ENCODE measurements around the gene CCR4. TPM values are rescaled to one million over a fixed set of nuclear protein-coding genes. Genes with fewer than 3 reads are reported as not detected.
A peak's percentile ranks its signal among the peaks of the same experiment; 100 is the strongest.
"Not testable (repeated sequence)": the region's sequence is repeated elsewhere in the genome, so short reads cannot be mapped to it uniquely, and the experiment has no call there.

CCR4 gene
- polyA plus RNA-seq, 1 donor from 2014 or later, result not detected

DNA sequence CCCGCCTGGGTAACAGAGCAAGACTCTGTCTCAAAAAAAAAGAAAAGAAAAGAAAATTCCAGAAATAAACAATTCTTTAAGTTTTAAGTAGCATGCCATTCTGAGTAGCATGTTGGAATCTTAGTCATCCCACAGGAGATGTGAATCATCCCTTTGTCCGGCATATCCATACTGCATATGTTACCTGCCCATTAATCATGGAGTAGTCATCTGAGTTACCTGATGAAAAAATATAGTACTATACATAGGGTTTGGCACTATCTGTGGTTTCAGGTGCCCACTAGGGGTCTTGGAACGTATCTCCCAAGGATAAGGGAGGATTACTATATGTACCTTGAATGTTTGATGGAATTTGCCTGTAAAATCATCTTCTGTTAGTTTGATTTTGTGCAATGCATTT lies 6.3 kb upstream of the CCR4 start:
- H3K27me3 Mint-ChIP-seq, result no peaks in the 10 kb centered on the region
- peaks cover 2% of the 10 kb centered on the region for H3K36me3 Mint-ChIP-seq
- no peak overlapping the region for H3K27ac Mint-ChIP-seq
- no peak overlapping the region for H3K4me3 Mint-ChIP-seq
- H3K9me3 Mint-ChIP-seq, result no peaks in the 10 kb centered on the region
- H3K4me1 Mint-ChIP-seq, result peaks cover 0 to 3% (median 3%) of the 10 kb centered on the region in 3 donors

DNA sequence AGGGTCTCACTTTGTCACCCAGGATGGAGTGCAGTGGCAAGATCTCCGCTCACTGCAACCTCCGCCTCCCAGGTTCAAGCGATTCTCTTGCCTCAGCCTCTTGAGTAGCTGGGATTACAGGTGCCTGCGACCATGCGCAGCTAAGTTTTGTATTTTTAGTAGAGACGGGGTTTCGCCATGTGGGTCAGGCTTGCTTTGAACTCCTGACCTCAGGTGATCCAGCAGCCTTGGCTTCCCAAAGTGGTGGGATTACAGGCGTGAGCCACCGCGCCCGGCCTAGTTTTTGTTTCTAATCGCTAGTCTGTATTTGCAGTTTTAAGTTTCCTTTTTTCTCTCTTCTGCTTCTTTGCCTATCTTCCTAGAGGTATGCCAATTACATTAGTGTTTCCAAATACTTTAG lies 5.8 kb upstream of the CCR4 start:
- H3K9me3 Mint-ChIP-seq, H3K4me3 Mint-ChIP-seq, H3K27me3 Mint-ChIP-seq, H3K36me3 Mint-ChIP-seq, H3K4me1 Mint-ChIP-seq: not testable (repeated sequence)
- peak overlapping the region in 2 of 3 donors; percentile 46 to 47 for H3K27ac Mint-ChIP-seq

DNA sequence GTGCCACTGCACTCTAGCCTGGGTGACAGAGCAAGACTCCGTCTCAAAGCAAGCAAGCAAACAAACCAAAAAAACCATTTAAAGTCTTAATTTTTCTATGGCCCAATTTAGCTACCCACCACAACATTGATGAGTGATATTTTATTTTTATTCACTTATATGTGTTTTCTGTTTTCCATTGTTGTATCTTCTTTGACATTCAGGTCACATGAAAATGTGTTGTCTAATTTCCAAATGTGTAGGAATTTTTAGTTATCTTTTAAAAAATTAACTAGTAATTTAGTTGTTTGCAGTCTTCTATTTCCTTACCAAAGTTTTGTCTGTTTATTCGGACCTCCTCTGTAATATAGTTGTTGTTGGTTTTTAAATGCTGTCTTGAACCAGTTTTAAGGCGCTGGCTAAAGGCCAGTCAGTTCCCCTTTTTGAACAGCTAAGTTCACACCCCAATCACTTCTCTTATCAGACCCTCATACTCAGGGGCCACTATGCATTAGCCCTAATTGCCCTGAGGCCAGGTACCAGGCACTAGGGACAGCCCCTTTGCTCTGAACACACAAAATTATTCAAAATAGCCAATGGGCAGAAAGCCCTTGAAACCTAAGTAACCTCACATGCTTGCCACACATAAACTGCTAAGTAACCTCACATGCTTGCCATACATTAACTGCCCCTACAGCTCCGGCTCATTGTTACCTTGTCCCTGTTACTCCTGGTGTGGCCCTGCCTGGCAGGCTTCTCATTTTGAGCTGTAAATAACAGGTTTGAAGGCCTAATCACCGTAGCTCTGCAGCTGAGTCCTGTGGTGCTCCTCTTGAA lies 4.3 kb upstream of the CCR4 start:
- Mint-ChIP-seq H3K4me3 (no peak overlapping the region), H3K27ac (peak overlapping the region in 1 of 3 donors; percentile 16), H3K9me3 (no peaks in the 10 kb centered on the region), H3K36me3 (peaks cover 2% of the 10 kb centered on the region), H3K4me1 (peaks cover 0 to 10% (median 9%) of the 10 kb centered on the region in 3 donors), H3K27me3 (no peaks in the 10 kb centered on the region)

DNA sequence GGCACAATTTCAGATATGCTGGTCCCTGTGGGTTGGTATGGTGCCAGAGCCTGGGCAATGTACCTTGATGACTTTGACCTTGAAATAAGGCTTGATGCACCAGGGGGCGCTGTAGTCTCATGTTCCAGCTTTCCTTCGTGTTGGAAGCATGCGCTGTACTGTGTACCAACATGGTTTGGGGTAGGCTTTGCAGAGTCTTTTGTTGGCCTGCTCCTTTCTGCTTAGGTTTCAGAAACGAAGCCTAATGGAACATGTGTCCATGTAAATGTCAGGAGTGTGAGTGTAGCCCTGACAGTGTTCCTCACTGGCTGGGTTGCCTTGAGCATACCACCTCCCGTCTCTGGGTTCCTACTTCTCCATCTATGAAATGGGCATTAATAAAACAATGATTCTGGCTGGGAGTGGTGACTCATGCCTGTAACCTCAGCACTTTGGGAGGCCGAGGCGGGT lies 3.6 kb upstream of the CCR4 start:
- Mint-ChIP-seq H3K36me3 (peaks cover 2% of the 10 kb centered on the region), H3K4me3 (no peak overlapping the region), H3K27me3 (no peaks in the 10 kb centered on the region), H3K9me3 (no peaks in the 10 kb centered on the region), H3K4me1 (peaks cover 0 to 10% (median 9%) of the 10 kb centered on the region in 3 donors), H3K27ac (no peak overlapping the region)

DNA sequence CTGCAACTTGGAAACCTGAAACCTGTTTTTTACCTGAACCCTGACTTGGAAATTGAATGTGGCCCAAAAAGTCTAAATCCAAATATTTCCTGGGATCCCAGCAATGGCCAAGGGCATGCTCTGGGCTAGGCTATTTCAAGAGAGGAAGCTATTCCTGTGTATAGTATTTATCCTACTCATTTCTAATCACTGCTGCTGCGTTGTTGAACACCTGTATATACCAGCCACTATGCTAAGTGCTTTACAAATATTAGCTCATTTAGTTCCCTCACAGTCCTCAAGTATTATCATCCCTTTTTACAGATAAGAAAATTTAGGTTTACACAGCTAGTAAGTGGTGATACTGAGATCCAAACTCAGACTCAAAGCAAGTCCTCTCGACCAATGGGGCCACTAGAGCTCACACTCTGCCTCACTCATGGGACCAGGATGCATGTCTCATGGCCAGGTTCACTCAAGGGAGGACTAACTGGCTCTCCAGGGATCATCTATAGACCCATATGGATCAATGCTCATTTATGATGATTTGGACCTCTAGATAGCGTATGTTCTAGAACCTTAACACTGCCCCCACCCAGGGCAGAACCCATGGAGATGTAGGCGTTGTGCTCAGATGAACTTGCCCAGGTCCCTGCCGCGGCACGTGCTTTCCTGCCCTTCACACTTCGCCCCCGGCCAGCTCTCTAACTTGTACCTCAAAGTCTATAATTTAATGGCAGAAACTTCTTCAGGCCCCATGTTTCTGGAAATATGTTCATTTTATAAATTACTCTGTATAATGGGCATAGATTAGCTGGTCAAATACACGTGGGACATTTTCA lies 2.6 kb upstream of the CCR4 start:
- Mint-ChIP-seq H3K4me3 (no peak overlapping the region), H3K4me1 (peaks cover 0 to 10% (median 9%) of the 10 kb centered on the region in 3 donors), H3K36me3 (peaks cover 2% of the 10 kb centered on the region), H3K27me3 (no peaks in the 10 kb centered on the region), H3K9me3 (no peaks in the 10 kb centered on the region), H3K27ac (peak overlapping the region in 1 of 3 donors; percentile 48)

DNA sequence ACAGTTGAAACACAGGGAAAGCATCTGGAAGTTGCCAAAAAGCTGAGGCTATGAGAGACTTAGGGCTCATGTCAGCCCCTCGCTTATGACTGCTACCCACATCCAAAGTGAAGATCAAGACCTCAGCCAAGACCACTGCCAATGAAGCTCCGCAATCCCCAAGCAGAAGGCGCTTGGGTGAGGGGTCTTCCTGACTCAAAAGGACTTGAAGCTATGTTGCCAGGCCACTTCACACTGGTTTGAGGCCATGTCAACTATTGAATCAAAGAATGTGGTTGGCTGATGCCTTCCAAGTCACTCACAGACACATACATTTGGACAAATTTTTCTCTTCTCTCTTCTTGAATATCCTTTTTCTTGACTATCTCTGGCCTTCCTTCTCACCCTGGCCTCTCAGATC lies 928 bp upstream of the CCR4 start:
- Mint-ChIP-seq H3K27me3 (no peaks in the 10 kb centered on the region), H3K9me3 (no peaks in the 10 kb centered on the region), H3K4me1 (peaks cover 0 to 10% (median 9%) of the 10 kb centered on the region in 3 donors), H3K36me3 (peaks cover 2% of the 10 kb centered on the region), H3K27ac (peak overlapping the region in 1 of 3 donors; percentile 64), H3K4me3 (no peak overlapping the region)

DNA sequence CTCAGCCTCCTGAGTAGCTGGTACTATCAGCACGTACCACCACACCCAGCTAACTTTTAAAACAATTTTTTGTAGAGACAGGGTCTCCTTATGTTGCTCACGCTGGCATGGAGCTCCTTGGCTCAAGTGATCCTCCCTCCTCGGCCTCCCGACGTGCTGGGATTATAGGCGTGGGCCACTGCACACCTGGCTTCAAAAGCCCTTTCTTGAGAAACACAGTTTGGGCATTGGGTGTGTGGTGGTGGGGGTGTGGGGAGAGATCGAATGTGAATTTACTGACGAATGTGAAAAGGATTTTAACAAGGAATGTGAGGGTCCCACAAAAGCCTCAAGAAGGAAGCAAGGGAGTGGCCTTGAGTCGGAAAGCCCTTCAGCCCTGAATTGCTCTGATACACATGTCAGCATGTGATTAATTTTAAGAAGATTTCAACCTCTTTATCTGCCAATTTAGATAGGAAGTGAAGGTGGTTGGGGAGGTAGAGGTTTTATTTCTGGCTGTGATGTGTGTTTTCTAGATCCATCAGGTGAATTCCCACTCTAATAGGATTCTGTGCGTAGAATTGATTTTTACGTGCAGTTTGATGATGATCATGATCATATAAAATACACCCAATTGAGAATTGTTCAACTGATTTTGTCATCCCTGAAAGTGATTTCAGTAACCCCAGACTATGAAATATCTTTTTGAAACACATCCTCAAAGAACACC lies 1.1 kb downstream of the CCR4 start:
- Mint-ChIP-seq H3K9me3 (no peaks in the 10 kb centered on the region), H3K27me3 (no peaks in the 10 kb centered on the region), H3K4me3 (no peak overlapping the region), H3K36me3 (peaks cover 2% of the 10 kb centered on the region), H3K27ac (peak overlapping the region in 1 of 3 donors; percentile 59), H3K4me1 (peaks cover 0 to 10% (median 9%) of the 10 kb centered on the region in 3 donors)

DNA sequence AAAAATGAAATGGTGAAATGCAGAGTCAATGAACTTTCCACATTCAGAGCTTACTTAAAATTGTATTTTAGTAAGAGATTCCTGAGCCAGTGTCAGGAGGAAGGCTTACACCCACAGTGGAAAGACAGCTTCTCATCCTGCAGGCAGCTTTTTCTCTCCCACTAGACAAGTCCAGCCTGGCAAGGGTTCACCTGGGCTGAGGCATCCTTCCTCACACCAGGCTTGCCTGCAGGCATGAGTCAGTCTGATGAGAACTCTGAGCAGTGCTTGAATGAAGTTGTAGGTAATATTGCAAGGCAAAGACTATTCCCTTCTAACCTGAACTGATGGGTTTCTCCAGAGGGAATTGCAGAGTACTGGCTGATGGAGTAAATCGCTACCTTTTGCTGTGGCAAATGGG lies 3.1 kb downstream of the CCR4 start:
- Mint-ChIP-seq H3K27me3 (no peaks in the 10 kb centered on the region), H3K36me3 (peaks cover 1% of the 10 kb centered on the region), H3K27ac (no peak overlapping the region), H3K9me3 (no peaks in the 10 kb centered on the region), H3K4me1 (peaks cover 0 to 7% (median 6%) of the 10 kb centered on the region in 3 donors), H3K4me3 (no peak overlapping the region)

DNA sequence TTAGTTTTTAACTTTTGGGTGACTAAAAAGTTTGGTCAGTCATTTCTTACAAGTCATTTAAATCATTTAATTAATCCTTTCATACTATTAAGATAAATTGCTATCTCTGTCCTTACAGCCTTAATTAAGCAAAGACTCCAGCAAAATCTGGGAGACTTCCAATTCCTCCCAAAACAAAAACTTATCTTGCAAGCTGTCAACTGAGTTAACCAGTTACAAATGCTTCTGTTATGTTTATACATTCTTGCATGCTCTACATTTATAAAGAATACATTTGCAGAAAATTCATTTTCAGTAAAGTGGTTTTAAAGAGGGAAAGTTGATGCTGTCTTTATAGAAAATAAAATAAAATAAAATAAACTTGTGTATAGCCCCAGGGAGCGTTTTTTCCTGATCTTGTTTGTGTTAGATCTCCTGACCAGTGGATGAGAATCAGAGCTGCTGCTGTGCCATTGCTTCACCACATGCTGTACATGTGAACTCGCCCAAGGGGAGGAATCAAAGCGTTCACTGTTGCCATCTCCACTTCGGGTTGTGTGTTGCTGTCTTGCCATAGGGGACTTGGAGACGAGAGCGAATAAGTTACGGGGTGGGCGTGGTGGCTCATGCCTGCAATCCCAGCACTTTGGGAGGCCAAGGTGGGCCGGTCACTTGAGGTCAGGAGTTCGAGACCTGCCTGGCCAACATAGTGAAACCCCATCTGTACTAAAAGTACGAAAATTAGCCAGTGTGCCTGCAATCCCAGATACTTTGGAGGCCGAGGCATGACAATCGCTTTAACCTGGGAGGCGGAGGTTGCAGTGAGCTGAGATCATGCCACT lies 5.5 kb downstream of the CCR4 start:
- Mint-ChIP-seq H3K27me3 (peaks cover 2% of the 10 kb centered on the region), H3K27ac (no peak overlapping the region), H3K36me3 (peaks cover 1% of the 10 kb centered on the region), H3K4me3 (peak overlapping the region in 1 of 4 donors; percentile 47), H3K9me3 (no peaks in the 10 kb centered on the region), H3K4me1 (peaks cover 0 to 9% (median 5%) of the 10 kb centered on the region in 3 donors)

DNA sequence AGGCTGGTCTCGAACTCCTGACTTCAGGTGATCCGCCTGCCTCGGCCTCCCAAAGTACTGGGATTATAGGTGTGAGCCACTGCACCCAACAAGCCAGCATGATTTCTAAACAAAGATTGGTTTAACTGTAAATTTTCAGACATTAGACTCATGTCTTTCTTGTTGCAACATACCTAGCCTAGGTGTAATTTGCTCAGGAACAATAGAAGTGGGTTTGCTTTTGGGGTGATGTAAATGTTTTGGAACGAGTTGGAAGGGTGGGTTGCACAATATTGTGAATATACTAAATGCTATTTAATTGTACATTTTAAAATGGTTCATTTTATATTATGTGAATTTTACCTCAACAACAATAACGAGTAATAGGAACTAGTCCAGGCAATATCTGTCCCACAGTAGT lies 7.1 kb downstream of the CCR4 start:
- no peak overlapping the region for H3K4me3 Mint-ChIP-seq
- H3K9me3 Mint-ChIP-seq, result no peaks in the 10 kb centered on the region
- no peak overlapping the region for H3K27ac Mint-ChIP-seq
- H3K36me3 Mint-ChIP-seq, result peaks cover 1% of the 10 kb centered on the region
- peaks cover 0 to 9% (median 5%) of the 10 kb centered on the region in 3 donors for H3K4me1 Mint-ChIP-seq
- H3K27me3 Mint-ChIP-seq, result peaks cover 2% of the 10 kb centered on the region

DNA sequence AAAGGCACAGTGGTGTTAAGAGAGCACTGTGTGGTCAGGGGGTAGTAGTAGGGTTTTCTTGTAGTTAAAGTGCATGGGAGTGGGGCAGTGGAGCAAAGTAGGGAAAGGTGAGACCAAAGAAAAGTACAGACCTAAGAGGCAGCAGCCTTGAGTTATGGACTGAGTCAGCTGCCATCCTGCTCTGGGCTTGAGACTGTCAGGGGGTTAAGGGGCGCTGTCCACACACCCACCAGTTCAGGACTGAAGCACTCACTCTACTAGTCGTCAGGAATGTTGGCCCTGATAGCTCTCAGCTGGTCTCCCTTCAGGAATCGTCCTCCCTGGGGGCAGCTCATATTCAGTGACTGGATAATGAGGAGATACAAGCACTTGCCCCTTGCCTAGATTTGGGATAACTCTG lies 7.9 kb downstream of the CCR4 start:
- peaks cover 0 to 9% (median 5%) of the 10 kb centered on the region in 3 donors for H3K4me1 Mint-ChIP-seq

DNA sequence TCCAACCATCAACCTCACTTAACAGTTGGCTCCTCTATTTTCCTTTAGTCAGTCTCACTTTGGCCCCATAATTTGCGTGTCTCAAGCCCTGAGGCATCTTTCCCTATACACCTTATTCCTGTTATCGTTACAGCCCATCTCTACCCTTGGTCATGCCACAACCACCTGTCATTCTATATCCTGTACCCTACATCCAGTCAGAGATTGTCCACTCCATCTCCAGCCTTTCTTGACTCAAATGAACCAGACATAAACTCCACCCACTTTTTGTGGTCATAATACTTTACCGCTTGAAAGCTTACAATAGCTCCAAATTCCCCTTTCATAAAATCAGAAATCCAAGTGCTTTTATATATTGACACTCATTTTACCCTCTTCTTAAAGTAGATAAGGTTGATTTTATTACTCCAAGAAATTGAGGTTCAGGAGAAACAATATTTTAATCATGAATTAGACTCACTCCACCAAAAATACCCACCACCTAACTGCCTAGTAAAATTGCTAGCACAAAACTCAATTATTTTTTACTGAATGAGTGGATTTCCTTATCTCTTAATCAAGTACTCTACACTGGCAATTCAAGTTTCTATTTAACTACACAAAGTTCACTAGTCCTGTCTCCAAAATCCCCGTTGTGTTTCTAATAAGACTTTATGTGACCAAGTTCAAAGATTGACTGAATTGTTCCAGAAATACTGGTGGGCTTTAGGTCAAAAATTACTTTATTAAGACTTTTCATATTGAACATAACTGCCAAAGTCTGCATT lies 9.1 kb downstream of the CCR4 start:
- peaks cover 0 to 9% (median 5%) of the 10 kb centered on the region in 3 donors for H3K4me1 Mint-ChIP-seq
- H3K27me3 Mint-ChIP-seq, result peaks cover 2% of the 10 kb centered on the region
- H3K36me3 Mint-ChIP-seq, result peaks cover 6% of the 10 kb centered on the region
- peak overlapping the region in 1 of 4 donors; percentile 10 for H3K4me3 Mint-ChIP-seq
- no peak overlapping the region for H3K27ac Mint-ChIP-seq
- H3K9me3 Mint-ChIP-seq, result peaks cover 0 to 10% (median 5%) of the 10 kb centered on the region in 3 donors

More for the DNA sequence above, 7.9 kb downstream of the CCR4 start:
- no peak overlapping the region for H3K27ac Mint-ChIP-seq
- peaks cover 5% of the 10 kb centered on the region for H3K36me3 Mint-ChIP-seq
- H3K9me3 Mint-ChIP-seq, result peaks cover 0 to 2% (median 0%) of the 10 kb centered on the region in 3 donors
- no peak overlapping the region for H3K4me3 Mint-ChIP-seq
- peaks cover 2% of the 10 kb centered on the region for H3K27me3 Mint-ChIP-seq

DNA sequence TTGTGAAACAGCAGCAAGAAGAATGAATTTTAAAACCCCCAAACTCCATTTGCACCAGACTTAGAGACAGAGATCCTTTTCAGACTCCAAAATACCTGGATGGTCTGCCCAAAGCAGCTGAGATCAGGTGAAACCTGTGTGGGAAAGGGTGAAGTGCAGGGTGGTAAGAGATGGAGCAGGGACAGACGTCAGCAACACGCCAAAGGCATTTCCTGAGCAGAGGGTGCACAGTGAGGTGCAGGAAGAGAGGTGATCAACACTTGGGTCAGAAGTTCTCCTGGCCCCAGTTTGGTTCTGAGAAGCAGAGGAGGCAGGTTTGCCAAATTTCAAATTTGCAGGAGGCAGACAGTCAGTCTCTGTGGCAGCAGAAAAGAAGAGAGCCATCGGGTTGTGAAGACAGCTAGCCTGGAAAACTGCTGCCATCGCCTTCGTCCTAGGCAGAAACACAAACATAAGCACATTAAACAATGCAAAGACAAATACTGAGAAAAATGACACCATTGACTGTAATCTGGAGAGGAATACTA lies 9.8 kb downstream of the CCR4 start:
- Mint-ChIP-seq H3K27ac (no peak overlapping the region), H3K4me3 (no peak overlapping the region), H3K4me1 (peaks cover 0 to 9% (median 5%) of the 10 kb centered on the region in 3 donors), H3K9me3 (peaks cover 0 to 10% (median 5%) of the 10 kb centered on the region in 3 donors), H3K27me3 (peaks cover 2% of the 10 kb centered on the region), H3K36me3 (peaks cover 6% of the 10 kb centered on the region)

Data from IgD-negative memory B cell (primary cell).